Keratinocyte (primary cell): ENCODE results near the gene MCTP2.

ENCODE experiments used
- EZH2 ChIP-seq: IDR thresholded peaks from one replicate; pipeline ENCODE4 v1.6.1; 2012; ENCODE audit warnings: inconsistent platforms, mild to moderate bottlenecking, low read length, moderate library complexity
- TF ChIP-seq, protein P1 (sequence below), 3 experiments: IDR thresholded peaks in 1 of 3; conservative IDR thresholded peaks in 1 of 3; optimal IDR thresholded peaks in 1 of 3; 2 replicates in 2 of 3; 3 replicates in 1 of 3; pipeline versions ENCODE3 to v1.5.1; 2011; ENCODE audit warnings: low read length in 3 of 3, mild to moderate bottlenecking in 3 of 3, moderate library complexity in 2 of 3, control low read depth in 1 of 3, inconsistent platforms in 1 of 3; ENCODE audit not compliant: insufficient read depth in 2 of 3; ENCODE audit errors: extremely low read depth in 1 of 3

DNA sequence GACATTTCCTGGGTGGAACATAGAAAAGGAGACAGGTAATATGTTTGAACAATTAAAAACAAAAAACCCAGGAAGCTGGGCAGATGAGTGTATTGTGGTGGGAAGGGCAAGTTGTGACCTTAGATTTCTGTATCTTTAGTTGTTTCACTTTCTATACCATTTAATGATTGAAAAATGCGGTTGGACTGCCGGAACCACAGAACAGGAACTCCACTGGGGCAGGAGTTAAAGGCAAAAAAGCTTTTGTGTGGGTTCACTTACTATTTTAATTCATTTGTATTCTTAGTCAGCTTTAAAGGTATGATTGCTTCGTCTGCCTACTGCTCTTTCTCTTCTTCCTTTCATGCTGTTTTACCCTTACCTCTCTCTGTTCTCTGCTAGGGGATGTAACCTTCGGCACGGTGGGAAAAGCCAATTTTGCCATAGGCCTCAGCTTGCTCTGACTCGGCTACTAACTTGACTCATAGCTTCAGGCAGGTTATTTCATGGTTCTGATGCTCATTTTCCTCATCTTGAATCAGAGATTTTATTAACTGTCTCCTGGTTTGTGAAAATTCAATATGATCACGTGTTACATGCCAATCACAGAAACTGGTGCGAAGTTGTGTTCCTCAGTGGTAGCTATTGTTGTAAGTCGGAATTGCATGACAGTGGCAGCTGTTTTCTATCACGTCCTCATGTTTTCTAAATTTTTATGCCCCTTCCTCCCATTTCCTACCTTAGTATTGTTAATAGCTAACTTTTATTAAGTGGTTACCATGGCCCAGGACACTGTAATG lies 1.6 kb upstream of the MCTP2 start:
- TF ChIP-seq, protein P1, sequence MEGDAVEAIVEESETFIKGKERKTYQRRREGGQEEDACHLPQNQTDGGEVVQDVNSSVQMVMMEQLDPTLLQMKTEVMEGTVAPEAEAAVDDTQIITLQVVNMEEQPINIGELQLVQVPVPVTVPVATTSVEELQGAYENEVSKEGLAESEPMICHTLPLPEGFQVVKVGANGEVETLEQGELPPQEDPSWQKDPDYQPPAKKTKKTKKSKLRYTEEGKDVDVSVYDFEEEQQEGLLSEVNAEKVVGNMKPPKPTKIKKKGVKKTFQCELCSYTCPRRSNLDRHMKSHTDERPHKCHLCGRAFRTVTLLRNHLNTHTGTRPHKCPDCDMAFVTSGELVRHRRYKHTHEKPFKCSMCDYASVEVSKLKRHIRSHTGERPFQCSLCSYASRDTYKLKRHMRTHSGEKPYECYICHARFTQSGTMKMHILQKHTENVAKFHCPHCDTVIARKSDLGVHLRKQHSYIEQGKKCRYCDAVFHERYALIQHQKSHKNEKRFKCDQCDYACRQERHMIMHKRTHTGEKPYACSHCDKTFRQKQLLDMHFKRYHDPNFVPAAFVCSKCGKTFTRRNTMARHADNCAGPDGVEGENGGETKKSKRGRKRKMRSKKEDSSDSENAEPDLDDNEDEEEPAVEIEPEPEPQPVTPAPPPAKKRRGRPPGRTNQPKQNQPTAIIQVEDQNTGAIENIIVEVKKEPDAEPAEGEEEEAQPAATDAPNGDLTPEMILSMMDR (optimal IDR thresholded peaks at IDR 0.05 in 1 of 3, IDR thresholded peaks at IDR 0.05 in 1 of 3, conservative IDR thresholded peaks at IDR 0.05 in 1 of 3; ENCODE audit: extremely low read depth in 1 of 3, insufficient read depth in 2 of 3, low read length in 3 of 3): no peak
- TF ChIP-seq EZH2: no peak
